T follicular helper cell (primary cell): ENCODE results near the gene OLFM2.
"Not testable (repeated sequence)": the region's sequence is repeated elsewhere in the genome, so short reads cannot be mapped to it uniquely, and the experiment has no call there.

Experiments used
- DNase-seq: peaks from one replicate; pipeline ENCODE4 v3.0.0-alpha.2; 2020; ENCODE audit warnings: low read depth

Gene OLFM2

DNA sequence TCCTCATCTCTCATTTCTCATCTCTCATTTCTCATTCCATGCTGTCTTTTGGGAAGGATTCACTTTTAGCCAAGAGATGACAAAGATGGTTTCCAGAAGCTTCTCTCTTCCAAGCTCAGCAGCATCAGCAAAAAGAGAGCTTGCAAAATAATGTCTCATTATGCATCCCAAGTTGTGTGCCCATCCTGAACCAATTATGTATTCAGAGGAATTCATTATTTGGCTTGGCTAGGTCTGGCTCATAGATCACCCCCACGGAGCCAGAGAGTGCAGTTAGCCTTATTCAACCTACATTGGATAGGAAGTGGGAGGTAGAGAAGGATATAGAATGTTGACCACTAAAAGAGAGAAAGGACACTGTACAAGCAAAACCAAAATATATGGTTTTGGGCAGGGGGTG is 5.4 kb upstream of the OLFM2 start:
- DNase-seq = no peak

DNA sequence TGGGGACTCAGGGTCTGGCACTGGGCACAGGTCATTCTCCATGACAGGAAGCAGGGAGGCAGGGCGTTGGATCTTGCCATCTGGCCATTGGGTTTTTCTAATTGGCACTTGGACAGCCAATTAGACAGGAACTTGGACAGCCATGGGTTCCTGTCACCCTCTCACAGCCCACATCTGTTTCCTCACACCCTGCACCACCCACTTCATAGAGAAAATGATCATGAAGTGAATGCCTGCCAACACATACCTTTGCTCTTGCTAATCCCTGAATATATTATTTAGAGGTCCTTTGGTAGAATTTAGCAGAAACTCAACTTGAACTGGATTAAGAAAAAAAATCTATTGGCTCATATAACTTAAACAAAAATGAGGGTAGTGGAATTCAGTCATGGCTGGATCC is 4.9 kb upstream of the OLFM2 start:
- DNase-seq = no peak

DNA sequence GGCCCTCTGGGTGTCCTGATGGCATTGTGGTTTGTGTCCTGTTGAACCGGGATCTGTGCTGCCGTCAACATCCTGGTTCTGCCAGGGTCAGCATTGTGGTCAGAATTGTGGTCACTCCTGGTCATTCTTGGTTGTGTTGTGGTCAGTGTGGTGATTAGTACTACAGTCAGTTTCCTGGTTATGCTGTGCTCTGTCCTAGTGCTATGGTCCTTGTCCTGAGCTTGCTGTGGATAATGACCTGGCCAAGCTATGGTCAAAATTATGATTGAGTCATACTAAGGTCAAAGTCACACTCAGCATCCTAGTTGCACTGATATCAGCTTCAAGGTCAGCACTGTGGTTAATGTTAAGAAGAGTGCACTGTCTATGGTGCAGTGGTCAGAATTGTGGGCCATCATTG is 4.5 kb upstream of the OLFM2 start:
- no peak for DNase-seq

DNA sequence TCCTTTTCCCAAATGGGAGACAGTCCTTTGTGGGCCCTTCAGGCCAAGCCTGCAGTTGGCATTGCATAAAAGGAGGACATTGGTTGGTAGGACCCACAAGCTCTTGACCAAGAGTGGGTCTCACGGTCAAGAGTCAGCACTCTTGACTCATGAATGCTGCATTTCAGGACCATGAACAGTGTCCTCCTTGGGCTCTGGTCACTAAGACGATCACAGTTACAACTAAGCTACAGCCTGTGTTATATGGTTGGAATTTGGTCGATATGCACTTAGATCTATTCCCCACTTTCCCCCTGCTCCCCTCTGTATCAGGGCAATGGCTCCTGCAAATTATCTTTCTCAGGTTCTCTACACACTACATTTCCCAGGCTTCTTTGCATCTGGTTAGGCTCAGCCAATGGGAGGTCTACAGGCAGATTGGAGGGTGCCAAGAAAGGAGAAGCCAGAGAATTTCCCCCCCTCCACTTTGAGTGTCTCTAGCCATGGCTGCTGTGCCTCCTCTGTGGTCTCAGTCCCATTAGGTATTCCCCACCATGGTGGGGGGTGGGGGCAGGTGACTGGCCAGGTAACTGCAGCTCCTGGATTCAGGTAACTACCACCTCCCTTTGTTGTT is 3.1 kb upstream of the OLFM2 start:
- DNase-seq = no peak

DNA sequence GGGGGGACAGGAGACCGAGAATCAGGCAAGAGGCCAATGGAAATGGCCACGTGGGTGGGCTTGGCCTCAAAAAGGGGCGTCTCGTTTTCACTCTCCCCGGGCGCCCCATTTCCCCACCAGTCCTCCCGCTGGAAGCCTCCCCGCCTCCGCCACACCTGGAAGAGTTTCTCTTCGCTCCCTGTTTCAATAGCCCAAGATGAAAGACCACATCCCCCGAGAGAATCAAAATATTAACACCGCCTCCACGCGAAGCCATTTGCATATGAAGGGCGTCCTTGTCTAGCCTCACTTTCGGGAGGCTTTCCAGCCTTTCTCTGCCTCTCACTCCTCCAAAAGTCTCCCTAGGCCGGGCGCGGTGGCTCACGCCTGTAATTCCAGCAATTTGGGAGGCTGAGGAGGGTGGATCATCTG is 691 bp upstream of the OLFM2 start:
- DNase-seq = no peak

DNA sequence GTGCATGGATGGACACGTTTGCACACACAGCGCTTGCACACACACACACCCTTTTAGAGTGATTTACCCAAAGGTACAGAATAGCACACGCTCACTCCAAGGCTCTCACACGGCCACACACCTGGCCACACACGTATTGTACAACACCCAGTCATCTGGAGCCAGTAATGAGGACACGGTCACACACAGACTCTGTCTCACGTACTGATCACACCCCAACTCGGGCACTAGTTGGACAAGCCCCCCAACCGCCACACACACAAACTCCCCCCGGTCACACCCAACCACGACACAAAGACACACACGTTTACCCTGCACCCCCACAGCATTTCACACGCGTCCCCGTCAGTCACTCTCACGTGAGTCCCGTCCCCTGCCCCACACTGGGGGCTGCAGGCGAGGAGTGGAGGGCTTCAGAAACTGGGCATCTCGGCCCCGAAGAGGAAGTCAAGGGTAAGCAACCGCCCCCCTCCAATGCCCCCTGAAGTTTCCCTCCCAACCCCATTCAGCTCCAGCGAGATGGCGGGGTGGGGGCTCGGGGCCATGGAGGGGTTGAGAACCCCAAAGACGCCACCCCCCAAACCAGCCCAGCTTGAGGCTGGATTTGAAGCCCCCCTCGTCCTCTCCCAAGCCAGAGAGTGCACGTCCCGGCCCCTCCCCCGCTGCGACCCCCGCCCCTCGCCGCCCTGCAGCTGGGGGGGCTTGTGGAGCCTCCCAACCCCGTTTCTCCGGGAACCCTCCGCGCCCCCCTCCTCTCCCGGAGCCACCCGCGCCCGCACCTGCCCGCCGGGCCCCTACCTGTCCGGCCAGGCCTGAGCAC is 599 bp downstream of the OLFM2 start:
- DNase-seq = no peak

DNA sequence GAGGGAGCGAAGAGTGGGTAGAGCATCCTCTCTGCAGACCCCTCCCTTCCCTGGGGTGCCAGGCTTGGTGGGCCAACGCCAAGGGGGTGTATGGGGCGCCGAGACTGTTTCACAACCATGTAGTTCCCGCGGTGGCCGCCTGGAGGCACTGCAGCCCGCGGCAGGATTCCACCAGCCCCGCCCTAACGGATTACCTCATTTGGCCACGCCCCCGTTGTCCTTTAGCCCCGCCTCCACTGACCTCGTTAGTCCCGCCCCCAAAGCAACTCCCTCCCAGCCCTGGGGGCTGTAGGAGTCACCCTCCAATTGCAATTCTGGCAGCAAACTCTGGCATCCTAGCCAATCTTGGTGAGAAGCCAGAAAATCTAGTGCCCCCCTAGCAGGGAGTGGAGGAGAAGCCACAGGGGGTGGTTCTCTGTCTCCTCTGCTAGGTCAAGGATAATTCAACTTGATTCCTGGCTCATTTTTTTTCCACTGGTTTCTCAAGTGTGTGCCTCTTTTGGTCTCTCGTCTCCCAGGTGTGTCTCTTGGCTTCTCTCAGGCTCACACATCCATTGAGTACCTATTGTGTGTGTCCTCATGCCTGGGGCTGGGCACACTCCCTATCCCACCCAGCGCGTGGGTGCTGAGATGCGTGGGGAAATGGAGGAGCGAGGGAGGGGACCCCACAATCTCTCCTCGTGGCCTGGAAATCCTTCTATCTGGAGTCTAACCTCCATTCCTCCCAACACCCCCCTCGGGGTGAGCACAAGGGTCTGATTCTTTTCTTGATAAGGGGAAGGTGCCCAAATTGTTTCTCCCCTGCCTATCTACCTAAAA is 2.0 kb downstream of the OLFM2 start:
- peak; percentile 75 for DNase-seq

DNA sequence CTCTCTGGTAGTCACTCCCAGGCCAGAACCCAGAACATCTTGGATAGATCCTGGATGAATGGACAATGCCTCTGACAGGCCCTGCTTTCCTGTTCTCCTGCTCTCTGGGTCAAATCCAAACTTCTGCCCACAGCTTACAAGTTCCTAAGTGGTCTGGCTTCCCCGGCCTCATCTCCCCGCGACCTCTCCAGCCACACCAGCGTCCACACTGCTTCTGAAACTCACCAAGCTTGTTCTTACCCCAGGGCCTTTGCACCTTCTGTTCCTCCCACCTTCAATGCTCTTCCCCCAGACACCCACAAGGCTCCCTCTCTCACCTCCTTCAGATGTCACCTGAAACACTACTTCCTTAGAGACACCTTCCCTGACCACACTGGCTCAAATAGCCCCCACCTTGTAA is 3.5 kb downstream of the OLFM2 start:
- DNase-seq = no peak

DNA sequence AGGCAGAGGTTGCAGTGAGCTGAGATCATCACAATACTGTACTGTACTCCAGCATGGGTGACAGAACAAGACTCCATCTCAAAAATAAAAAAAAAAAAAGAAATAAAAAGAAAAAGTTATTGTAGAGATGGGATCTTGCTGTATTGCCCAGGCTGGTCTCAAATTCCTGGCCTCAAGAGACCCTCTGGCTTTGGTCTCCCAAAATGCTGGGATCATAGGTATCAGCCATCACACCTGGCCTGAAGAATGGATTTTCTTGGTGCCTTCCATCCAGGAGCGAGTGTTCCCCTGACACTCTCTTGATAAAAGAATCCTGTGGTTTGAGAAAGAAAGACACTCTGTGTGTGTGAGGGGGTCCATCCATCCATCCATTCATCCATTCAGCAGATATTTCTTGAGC is 4.7 kb downstream of the OLFM2 start:
- DNase-seq = no peak

DNA sequence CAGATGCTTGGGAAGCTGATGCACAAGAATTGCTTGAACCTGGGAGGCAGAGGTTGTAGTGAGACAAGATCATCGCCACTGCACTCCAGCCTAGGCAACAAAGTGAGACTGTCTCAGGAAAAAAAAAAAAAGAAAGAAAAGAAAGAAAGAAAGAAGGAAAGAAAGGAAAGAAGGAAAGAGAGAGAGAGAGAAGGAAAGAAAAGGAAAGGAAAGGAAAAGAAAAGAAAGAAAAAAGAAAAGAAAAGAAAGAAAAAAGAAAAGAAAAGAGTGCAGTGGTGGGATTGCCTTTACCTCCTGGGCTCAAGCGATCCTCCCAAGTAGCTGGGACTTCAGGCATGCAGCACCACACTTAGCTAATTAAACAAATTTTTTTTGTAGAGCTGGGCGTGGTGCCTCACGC is 12.9 kb downstream of the OLFM2 start:
- no peak for DNase-seq

DNA sequence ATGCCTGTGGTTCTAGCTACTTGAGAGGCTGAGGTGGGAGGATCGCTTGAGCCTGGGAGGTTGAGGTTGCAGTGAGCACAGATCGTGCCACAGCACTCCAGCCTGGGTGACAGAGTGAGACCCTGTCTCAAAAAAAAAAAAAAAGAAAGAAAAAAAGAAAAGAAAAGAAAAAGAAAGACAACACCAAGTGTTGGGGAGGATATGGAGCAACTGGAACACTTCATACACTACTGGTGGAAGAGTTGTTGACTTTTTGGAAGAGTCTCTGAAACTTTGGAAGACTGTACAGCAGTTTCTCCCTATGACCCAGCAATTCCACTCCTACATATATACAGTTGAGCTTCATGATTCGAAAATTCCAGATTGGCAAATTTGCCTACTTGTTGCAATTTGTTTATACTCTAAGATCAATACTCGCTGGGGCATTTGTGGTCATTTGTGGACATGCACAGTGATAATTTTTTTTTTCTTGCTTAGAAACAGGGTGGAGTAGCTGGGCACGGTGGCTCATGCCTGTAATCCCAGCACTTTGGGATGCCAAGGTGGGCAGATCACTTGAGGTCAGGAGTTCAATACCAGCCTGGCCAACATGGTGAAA is 13.4 kb downstream of the OLFM2 start:
- not testable (repeated sequence) for DNase-seq

DNA sequence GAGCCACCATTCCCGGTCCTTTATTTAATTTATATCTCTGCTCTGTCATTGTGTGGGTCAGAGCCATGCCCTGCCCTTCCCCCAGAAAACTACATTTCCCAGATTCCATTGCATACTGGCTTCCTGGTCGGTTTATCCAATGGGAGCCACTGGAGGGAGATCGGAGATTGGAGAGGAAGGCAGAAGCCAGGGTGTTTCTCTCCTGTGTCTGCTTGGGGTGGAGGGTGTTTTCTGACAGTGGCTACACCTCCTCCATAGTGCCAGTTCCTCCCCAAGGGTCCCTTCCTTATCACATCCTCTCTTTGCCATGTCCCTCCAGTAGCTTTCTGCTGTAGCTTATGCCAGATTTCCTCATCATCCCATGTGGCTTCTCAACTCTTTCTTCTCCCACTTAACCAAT is 19.0 kb downstream of the OLFM2 start:
- DNase-seq = no peak

DNA sequence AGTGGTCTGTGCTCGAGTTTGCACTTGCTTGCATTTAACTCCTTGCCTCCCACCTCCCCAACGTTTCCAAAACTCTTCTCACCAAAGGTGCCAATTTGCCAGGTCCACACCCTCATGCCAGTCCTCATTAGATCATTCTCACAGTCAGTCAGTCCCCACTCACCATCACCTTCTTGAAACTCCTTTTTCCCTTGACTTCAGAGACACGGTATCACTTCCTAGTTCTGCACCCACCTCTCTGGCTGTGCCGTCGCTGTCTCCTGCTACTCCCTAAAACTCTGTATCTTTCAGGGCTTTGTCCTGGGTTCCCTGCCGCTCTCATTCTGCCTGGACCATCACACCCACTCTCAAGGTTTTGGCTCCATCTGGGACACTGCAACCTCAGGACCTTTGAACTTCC is 19.6 kb downstream of the OLFM2 start:
- no peak for DNase-seq

DNA sequence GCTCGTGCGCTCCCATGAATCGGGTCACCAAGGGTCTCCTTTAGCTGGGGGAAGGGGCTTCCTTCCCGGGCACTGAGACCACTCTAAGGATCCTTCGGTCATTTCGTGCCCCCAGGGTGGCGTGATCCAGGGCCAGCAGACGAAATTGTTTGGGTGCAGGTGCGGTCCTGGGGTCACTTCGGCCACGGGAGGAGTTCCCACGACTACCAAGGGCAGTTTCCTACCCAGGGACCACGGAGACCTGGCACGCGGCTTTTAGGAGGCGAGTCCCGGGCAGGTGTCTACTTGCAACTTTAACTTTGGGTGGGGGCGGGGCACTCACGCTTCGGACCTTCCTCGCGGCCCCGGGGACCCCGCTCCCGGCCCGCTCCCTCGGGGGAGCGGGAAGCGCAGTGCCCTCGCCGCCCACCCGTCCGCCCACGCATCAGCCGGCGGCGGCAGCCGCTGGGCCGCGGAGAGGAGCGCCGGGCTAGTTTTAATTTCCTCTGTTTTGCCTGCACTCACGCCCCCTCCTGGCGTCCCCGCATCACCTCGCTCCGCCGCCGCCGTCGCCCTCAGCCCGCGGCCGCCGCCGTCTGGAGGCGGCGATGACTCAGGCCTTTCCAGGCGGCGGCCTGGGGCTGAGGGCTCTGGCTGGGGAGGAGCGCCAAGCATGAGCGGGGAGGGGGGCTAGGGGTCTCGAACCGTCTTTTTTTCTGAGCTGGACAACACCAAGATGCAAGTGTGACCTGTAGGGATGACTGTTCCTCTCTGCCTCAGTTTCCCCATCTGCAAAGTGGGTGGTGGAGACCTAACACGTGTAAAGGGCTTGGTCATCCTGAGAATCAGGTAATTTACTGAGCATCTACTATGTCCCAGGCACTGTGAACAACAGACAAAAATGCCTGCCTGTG is 21.8 kb downstream of the OLFM2 start:
- peak; percentile 67 for DNase-seq

DNA sequence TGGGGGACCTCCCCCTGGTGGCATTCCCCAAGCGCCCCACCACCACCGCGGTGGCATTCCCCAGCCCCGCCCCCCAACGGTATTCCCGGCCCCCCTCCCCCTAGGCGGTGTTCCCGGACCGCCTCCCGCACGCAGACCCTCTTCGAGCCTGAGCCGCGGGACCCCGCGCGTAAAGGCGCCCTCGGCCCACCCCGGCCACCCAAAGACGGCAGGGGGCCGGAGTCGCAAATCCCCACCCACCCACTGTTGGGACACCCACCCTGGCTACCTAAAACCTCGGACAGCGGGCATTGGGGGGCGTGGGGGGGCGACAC is 22.4 kb downstream of the OLFM2 start:
- DNase-seq = no peak

DNA sequence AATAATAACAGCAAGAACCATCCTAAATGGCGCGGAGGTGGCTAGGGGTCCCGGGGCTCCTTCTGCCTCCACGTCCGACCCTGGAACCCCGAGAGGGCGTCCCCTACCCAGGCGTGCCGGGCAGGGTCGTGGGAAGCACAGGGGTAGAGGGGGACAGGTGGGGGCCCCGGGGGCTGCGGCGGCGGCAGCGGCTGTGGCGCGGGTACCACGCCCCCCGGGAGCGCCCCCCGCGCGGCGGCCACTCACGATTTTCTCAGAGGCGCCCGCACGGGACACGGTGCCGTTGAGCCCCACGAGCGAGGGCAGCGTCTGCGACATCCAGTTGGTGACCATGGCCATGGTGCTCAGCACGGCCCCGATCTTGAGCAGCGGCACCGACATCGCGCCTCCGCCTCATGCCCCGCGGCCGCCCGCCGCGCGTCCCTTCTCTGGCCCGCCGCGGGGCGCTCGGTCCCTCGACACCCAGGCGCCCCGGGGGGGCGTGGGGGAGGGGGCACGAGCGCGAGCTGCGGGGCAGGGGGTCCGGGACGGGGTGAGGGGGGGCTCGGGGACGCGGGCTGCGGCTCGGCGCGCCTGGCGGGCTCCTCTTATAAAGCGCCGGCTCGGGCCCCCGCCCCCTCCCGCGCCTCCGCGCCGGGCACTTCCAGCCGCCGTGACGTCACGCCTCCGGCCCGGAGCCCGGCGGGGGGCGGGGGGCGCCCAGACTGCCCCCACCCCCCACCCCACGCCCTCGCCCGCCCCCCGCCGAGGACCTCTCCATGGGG is 22.9 kb downstream of the OLFM2 start:
- no peak for DNase-seq

DNA sequence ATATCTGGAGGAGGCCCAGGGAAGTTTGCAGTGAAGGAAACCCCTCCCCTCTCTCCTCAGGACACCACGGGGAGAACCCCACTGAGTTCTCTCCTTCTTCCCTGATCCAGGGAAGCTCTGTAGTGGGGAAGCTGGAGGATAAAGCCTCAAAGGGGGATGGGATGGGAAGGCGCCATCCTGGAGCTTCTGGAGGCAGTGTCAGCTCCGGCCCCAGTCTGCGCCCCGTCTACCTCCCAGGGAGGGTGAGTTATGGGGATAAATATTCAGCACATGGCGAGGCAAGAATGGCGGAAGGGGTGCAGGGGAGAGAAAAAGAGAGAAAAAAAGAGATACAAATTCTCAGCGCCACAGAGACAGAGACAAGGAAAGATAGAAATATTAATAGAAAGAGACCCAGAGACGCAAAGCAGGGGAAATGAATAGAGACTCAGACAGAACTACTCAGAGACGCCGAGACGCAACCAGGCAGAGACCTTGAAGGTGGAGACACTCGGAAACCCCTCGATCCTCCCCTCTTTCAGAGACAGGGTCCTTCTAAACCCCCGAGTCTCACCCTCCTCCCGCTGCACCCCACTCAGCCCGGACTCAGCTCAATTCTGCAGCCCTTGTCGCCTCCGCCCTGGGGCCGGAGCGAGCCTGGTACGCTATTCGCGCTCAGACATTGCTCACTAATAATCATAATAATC is 23.6 kb downstream of the OLFM2 start:
- DNase-seq = no peak

DNA sequence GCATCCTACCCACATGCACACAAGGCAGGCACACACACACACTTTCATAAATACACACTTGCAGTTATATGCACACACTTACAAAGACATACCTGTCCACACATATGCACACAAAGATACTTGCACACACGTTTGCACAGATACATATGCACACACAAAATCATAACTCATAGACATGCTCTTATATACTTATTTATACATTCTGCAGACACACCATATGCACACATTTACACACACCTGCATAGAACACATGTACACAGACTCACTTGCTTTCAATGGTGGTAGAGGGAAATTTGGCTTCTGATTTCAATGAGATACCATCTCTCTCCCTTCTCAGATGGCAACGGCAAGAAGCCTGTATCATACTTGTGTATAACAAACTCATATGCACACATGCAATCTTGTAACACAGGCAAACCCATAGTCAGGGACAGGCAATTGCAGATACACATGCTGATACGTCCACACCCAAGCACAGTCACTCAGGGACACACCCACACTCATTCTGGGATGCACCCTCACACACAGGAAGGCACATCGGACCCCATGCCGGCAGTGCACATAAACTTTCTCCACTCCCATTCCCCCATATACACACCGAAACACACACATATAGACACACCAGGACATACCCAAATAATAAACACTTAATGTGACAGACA is 24.7 kb downstream of the OLFM2 start:
- no peak for DNase-seq

DNA sequence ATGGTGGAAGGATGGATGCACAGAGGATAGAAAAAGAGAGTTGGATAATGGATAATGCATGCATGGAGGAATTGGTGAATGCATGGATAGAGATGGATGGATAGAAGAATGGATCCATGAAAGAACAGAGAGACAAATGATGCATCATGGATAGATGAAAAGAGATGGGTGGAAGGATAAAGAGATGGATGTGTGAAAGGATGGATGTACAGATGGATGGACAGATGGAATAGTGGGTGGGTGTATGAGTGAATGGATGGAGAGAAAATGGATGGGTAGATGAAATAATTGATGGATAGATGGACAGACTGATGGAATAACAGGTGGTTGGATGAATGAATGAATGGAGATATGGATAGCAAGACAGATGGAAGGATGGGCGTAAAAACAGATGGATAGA is 25.7 kb downstream of the OLFM2 start:
- DNase-seq = no peak

DNA sequence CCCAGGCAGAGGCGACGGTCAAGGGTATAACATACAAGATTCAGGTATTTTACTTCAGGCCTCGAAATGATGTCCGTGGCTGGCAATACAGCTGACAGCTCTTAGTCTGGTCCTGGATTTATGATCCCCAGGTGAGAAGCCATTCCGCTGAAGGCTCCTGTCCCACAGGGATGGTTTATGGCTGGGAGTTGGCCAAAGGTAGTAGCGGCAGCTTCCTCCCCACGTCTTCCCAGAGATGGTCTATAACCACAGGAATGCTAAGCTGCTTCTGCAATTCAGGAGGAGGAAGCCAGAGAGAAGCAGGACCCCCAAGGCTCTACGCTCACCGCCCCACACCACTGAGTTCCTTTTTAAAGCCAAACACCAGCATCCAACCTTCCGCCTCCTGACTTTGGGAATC is 27.1 kb downstream of the OLFM2 start:
- no peak for DNase-seq
